Measurements from ENCODE around the gene SPPL2B.

Gene SPPL2B

GRCh38 chr19:2353887-2354592 is 25.6 kb downstream of the SPPL2B start:
- Histone ChIP-seq H3K27me3 (ENCODE audit: control insufficient read depth in 5 of 5, insufficient read depth in 4 of 5, low read length in 5 of 5) (no peaks in the 10 kb centered on the region), H3K4me3 (ENCODE audit: low read depth in 1 of 5, low read length in 5 of 5) (no peak overlapping the region), H3K36me3 (ENCODE audit: control insufficient read depth in 5 of 5, insufficient read depth in 5 of 5, low read length in 5 of 5) (peaks cover 5 to 47% (median 35%) of the 10 kb centered on the region in 5 donors), H3K27ac (ENCODE audit: low read depth, low read length) (no peak overlapping the region), H3K9me3 (ENCODE audit: control insufficient read depth in 5 of 5, low read length in 5 of 5) (no peaks in the 10 kb centered on the region), H3K4me1 (ENCODE audit: control insufficient read depth in 5 of 5, insufficient read depth in 5 of 5, low read length in 5 of 5) (no peaks in the 10 kb centered on the region), H3K9ac (ENCODE audit: low read length in 5 of 5) (no peak overlapping the region)

DNA sequence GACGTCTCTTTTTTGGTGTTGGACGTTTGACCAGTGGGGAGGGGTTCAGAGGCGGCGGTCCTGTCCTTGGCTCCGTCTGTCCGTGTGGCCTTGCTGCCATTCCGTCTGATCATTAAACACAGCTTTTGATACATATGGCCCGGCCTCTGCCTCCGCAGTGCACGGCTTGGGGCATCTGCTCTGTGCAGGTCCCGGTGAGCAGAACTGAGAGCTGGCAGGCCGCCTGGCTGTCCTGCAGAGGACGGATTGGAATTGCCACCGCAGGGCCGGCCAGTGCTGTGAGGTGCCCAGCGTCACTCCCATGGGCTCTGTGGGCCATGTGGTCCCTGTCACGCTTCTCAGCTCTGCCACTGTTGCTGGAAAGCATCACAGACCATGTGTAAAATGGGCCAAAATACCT is 26.2 kb downstream of the SPPL2B start:
- no peak overlapping the region for H3K9ac ChIP-seq (ENCODE audit: low read length in 5 of 5)
- H3K9me3 ChIP-seq (ENCODE audit: control insufficient read depth in 5 of 5, low read length in 5 of 5), result no peaks in the 10 kb centered on the region
- peaks cover 0 to under 1% (median 0%) of the 10 kb centered on the region in 5 donors for H3K27me3 ChIP-seq (ENCODE audit: control insufficient read depth in 5 of 5, insufficient read depth in 4 of 5, low read length in 5 of 5)
- H3K36me3 ChIP-seq (ENCODE audit: control insufficient read depth in 5 of 5, insufficient read depth in 5 of 5, low read length in 5 of 5), result peaks cover 4 to 43% (median 33%) of the 10 kb centered on the region in 5 donors
- H3K4me3 ChIP-seq (ENCODE audit: low read depth in 1 of 5, low read length in 5 of 5), result no peak overlapping the region
- no peak overlapping the region for H3K27ac ChIP-seq (ENCODE audit: low read depth, low read length)
- no peaks in the 10 kb centered on the region for H3K4me1 ChIP-seq (ENCODE audit: control insufficient read depth in 5 of 5, insufficient read depth in 5 of 5, low read length in 5 of 5)

DNA sequence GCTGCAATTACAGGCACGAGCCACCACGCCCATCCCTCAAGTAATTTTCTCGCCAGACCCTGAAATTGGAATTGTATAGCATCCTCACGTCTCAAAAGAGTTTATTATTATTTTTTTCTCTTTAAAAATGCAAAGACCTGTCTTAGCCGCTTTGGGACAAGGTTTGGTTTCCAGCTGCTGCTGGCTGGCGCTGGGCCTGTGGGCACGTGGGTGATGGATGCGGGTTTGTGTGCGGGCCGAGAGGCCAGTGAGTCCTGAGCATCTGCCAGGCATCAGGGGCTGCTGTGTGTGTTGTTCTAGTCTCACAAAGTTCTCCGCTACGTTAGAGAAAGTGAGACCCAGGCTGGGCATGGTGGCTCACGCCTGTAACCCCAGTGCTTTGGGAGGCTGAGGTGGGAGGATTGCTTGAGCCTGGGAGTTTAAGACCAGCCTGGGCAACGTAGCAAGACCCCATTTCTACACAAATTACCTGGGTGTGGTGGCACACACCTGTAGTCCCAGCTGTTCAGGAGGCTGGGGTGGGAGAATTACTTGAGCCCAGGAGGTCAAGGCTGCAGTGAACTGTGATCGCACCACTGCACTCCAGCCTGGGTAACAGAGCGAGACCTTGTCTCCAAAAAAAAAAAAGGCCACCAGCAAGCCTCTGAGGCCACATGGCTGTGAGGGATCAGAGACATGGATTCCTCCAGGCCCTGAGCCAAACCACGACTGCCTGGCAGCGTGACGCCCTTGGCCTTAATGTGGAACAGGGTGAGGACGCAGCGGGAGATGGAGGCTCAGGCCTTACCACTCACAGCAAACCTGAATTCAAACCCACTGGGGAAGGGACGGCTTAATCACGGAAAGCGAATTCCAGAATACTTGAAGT is 26.9 kb downstream of the SPPL2B start:
- Histone ChIP-seq H3K36me3 (ENCODE audit: control insufficient read depth in 5 of 5, insufficient read depth in 5 of 5, low read length in 5 of 5) (peaks cover 0 to 36% (median 25%) of the 10 kb centered on the region in 5 donors), H3K4me3 (ENCODE audit: low read depth in 1 of 5, low read length in 5 of 5) (no peak overlapping the region), H3K27ac (ENCODE audit: low read depth, low read length) (no peak overlapping the region), H3K9me3 (ENCODE audit: control insufficient read depth in 5 of 5, low read length in 5 of 5) (no peaks in the 10 kb centered on the region), H3K4me1 (ENCODE audit: control insufficient read depth in 5 of 5, insufficient read depth in 5 of 5, low read length in 5 of 5) (no peaks in the 10 kb centered on the region), H3K9ac (ENCODE audit: low read length in 5 of 5) (no peak overlapping the region), H3K27me3 (ENCODE audit: control insufficient read depth in 5 of 5, insufficient read depth in 4 of 5, low read length in 5 of 5) (peaks cover 0 to 5% (median 3%) of the 10 kb centered on the region in 5 donors)

- no peaks in the 10 kb centered on the region for H3K9me3 ChIP-seq (ENCODE audit: control insufficient read depth in 5 of 5, low read length in 5 of 5)
- H3K36me3 ChIP-seq (ENCODE audit: control insufficient read depth in 5 of 5, insufficient read depth in 5 of 5, low read length in 5 of 5), result peaks cover 0 to 28% (median 18%) of the 10 kb centered on the region in 5 donors
- H3K4me1 ChIP-seq (ENCODE audit: control insufficient read depth in 5 of 5, insufficient read depth in 5 of 5, low read length in 5 of 5), result no peaks in the 10 kb centered on the region
- H3K4me3 ChIP-seq (ENCODE audit: low read depth in 1 of 5, low read length in 5 of 5), result no peak overlapping the region
- peaks cover 0 to 10% (median 9%) of the 10 kb centered on the region in 5 donors for H3K27me3 ChIP-seq (ENCODE audit: control insufficient read depth in 5 of 5, insufficient read depth in 4 of 5, low read length in 5 of 5)
- no peak overlapping the region for H3K27ac ChIP-seq (ENCODE audit: low read depth, low read length)
- no peak overlapping the region for H3K9ac ChIP-seq (ENCODE audit: low read length in 5 of 5)
These were observed 27.7 kb downstream of the SPPL2B start for GRCh38 chr19:2356036-2356646.

- H3K27ac ChIP-seq (ENCODE audit: low read depth, low read length), result no peak overlapping the region
- H3K27me3 ChIP-seq (ENCODE audit: control insufficient read depth in 5 of 5, insufficient read depth in 4 of 5, low read length in 5 of 5), result peaks cover 12 to 21% (median 21%) of the 10 kb centered on the region in 5 donors
- peaks cover 0 to 23% (median 14%) of the 10 kb centered on the region in 5 donors for H3K36me3 ChIP-seq (ENCODE audit: control insufficient read depth in 5 of 5, insufficient read depth in 5 of 5, low read length in 5 of 5)
- H3K9ac ChIP-seq (ENCODE audit: low read length in 5 of 5), result no peak overlapping the region
- H3K9me3 ChIP-seq (ENCODE audit: control insufficient read depth in 5 of 5, low read length in 5 of 5), result no peaks in the 10 kb centered on the region
- no peaks in the 10 kb centered on the region for H3K4me1 ChIP-seq (ENCODE audit: control insufficient read depth in 5 of 5, insufficient read depth in 5 of 5, low read length in 5 of 5)
- no peak overlapping the region for H3K4me3 ChIP-seq (ENCODE audit: low read depth in 1 of 5, low read length in 5 of 5)
These were observed 29.1 kb downstream of the SPPL2B start for GRCh38 chr19:2357279-2358206.

GRCh38 chr19:2358548-2359173 is 30.2 kb downstream of the SPPL2B start:
- no peak overlapping the region for H3K4me3 ChIP-seq (ENCODE audit: low read depth in 1 of 5, low read length in 5 of 5)
- no peak overlapping the region for H3K27ac ChIP-seq (ENCODE audit: low read depth, low read length)
- peaks cover 17 to 32% (median 30%) of the 10 kb centered on the region in 5 donors for H3K27me3 ChIP-seq (ENCODE audit: control insufficient read depth in 5 of 5, insufficient read depth in 4 of 5, low read length in 5 of 5)
- H3K9ac ChIP-seq (ENCODE audit: low read length in 5 of 5), result no peak overlapping the region
- peaks cover 0 to 12% (median 10%) of the 10 kb centered on the region in 5 donors for H3K36me3 ChIP-seq (ENCODE audit: control insufficient read depth in 5 of 5, insufficient read depth in 5 of 5, low read length in 5 of 5)
- H3K4me1 ChIP-seq (ENCODE audit: control insufficient read depth in 5 of 5, insufficient read depth in 5 of 5, low read length in 5 of 5), result no peaks in the 10 kb centered on the region
- H3K9me3 ChIP-seq (ENCODE audit: control insufficient read depth in 5 of 5, low read length in 5 of 5), result no peaks in the 10 kb centered on the region

- Histone ChIP-seq H3K4me3 (ENCODE audit: low read depth in 1 of 5, low read length in 5 of 5) (no peak within 1 kb of the TSS), H3K36me3 (ENCODE audit: control insufficient read depth in 5 of 5, insufficient read depth in 5 of 5, low read length in 5 of 5) (no peaks in the 10 kb centered on the region), H3K27me3 (ENCODE audit: control insufficient read depth in 5 of 5, insufficient read depth in 4 of 5, low read length in 5 of 5) (peaks cover 17 to 36% (median 32%) of the 10 kb centered on the region in 5 donors)
These were observed 31.7 kb downstream of the SPPL2B start, which contains the start of gene TMPRSS9 for GRCh38 chr19:2359992-2360685. TMPRSS9 (plus strand) TSS chr19:2360265; CDS start chr19:2389786, 29,521 bp downstream.

DNA sequence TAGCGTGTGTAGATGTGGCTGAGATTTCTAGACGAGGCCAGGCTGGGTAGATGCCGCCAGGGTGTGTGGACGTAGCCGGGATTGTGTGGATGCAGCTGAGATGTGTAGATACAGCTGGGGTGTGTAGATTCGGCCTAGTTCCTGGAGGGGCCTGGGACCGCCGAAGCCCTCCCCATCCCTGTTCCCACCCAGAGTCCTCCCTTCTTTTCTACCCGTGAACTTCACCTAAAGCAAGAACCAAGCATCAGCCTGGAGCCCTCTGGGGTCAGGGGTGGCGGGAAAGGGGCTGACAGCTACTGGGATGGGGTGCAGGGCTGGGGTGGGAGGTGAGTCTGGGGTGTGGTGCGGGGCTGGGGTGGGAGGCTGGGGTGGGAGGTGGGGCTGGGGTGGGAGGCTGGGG is 32.3 kb downstream of the SPPL2B start:
- H3K4me1 ChIP-seq (ENCODE audit: control insufficient read depth in 5 of 5, insufficient read depth in 5 of 5, low read length in 5 of 5), result no peaks in the 10 kb centered on the region
- no peaks in the 10 kb centered on the region for H3K9me3 ChIP-seq (ENCODE audit: control insufficient read depth in 5 of 5, low read length in 5 of 5)
- no peak overlapping the region for H3K9ac ChIP-seq (ENCODE audit: low read length in 5 of 5)
- no peak overlapping the region for H3K4me3 ChIP-seq (ENCODE audit: low read depth in 1 of 5, low read length in 5 of 5)
- peaks cover 17 to 36% (median 32%) of the 10 kb centered on the region in 5 donors for H3K27me3 ChIP-seq (ENCODE audit: control insufficient read depth in 5 of 5, insufficient read depth in 4 of 5, low read length in 5 of 5)
- no peak overlapping the region for H3K27ac ChIP-seq (ENCODE audit: low read depth, low read length)
- no peaks in the 10 kb centered on the region for H3K36me3 ChIP-seq (ENCODE audit: control insufficient read depth in 5 of 5, insufficient read depth in 5 of 5, low read length in 5 of 5)

More at GRCh38 chr19:2359992-2360685, 31.7 kb downstream of the SPPL2B start, which contains the start of gene TMPRSS9:
- H3K4me1 ChIP-seq (ENCODE audit: control insufficient read depth in 5 of 5, insufficient read depth in 5 of 5, low read length in 5 of 5), result no peaks in the 10 kb centered on the region
- no peak within 1 kb of the TSS for H3K9ac ChIP-seq (ENCODE audit: low read length in 5 of 5)
- no peak within 1 kb of the TSS for H3K27ac ChIP-seq (ENCODE audit: low read depth, low read length)
- H3K9me3 ChIP-seq (ENCODE audit: control insufficient read depth in 5 of 5, low read length in 5 of 5), result no peaks in the 10 kb centered on the region

All from subcutaneous abdominal adipose tissue (tissue), 5 donors.